ENCODE data around the gene TWNK. TPM values are rescaled to one million over a fixed set of nuclear protein-coding genes. Genes with fewer than 3 reads are reported as not detected.

TWNK gene
- total and polyA plus RNA-seq, 2 donors from 2014 or later = 3.8 to 8.9 TPM

DNA sequence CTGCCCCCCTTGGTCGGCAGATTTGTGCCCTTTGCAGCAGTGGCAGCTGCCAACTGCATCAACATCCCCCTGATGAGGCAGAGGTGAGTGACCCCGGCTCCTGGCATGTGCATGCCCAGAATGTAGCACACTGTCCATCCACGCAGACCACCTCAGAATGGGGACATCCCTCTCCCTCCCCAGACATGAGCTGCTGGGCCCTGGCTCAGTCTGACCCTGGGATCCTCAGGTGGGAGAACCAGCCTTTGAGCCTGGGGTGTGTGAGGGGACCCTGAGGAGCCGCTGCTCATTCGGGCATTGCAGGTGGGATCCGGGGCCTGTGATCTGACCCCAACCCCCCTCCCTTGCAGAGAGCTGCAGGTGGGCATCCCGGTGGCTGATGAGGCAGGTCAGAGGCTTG is 49.4 kb downstream of the TWNK start:
- Histone ChIP-seq H3K36me3 (ENCODE audit: control insufficient read depth in 2 of 3, insufficient read depth in 3 of 3, low read length in 3 of 3) (peaks cover 0 to 27% (median 19%) of the 10 kb centered on the region in 3 donors), H3K4me3 (ENCODE audit: low read length in 3 of 3) (no peak overlapping the region), H3K9me3 (ENCODE audit: control insufficient read depth in 2 of 3, insufficient read depth in 1 of 3, low read length in 3 of 3) (no peaks in the 10 kb centered on the region), H3K4me1 (ENCODE audit: control insufficient read depth in 2 of 3, insufficient read depth in 2 of 3, low read depth in 1 of 3, low read length in 3 of 3) (peaks cover 0 to 12% (median 8%) of the 10 kb centered on the region in 3 donors), H3K27me3 (ENCODE audit: control insufficient read depth, insufficient read depth, low read length) (no peaks in the 10 kb centered on the region), H3K27ac (ENCODE audit: low read depth in 2 of 2, low read length in 2 of 2) (no peak overlapping the region), H3K9ac (ENCODE audit: low read length in 3 of 3) (no peak overlapping the region)
- DNase-seq (peak in 1 of 5 donors; percentile 58), FAIRE-seq (no peak)
- intact Hi-C loops (cut with DNase I) = no loop called here
- TF ChIP-seq, protein P1, sequence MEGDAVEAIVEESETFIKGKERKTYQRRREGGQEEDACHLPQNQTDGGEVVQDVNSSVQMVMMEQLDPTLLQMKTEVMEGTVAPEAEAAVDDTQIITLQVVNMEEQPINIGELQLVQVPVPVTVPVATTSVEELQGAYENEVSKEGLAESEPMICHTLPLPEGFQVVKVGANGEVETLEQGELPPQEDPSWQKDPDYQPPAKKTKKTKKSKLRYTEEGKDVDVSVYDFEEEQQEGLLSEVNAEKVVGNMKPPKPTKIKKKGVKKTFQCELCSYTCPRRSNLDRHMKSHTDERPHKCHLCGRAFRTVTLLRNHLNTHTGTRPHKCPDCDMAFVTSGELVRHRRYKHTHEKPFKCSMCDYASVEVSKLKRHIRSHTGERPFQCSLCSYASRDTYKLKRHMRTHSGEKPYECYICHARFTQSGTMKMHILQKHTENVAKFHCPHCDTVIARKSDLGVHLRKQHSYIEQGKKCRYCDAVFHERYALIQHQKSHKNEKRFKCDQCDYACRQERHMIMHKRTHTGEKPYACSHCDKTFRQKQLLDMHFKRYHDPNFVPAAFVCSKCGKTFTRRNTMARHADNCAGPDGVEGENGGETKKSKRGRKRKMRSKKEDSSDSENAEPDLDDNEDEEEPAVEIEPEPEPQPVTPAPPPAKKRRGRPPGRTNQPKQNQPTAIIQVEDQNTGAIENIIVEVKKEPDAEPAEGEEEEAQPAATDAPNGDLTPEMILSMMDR (IDR thresholded peaks at IDR 0.05; ENCODE audit: borderline replicate concordance, extremely low read depth, insufficient read depth) = no peak

- H3K27ac ChIP-seq (ENCODE audit: low read depth in 2 of 2, low read length in 2 of 2) = no peak overlapping the region
- TF ChIP-seq, protein P1 (IDR thresholded peaks at IDR 0.05; ENCODE audit: borderline replicate concordance, extremely low read depth, insufficient read depth) = no peak
- DNase-seq = peak in 1 of 5 donors; percentile 42
- H3K9ac ChIP-seq (ENCODE audit: low read length in 3 of 3) = no peak overlapping the region
- no peaks in the 10 kb centered on the region for H3K27me3 ChIP-seq (ENCODE audit: control insufficient read depth, insufficient read depth, low read length)
- peaks cover 0 to 27% (median 19%) of the 10 kb centered on the region in 3 donors for H3K36me3 ChIP-seq (ENCODE audit: control insufficient read depth in 2 of 3, insufficient read depth in 3 of 3, low read length in 3 of 3)
- H3K4me1 ChIP-seq (ENCODE audit: control insufficient read depth in 2 of 3, insufficient read depth in 2 of 3, low read depth in 1 of 3, low read length in 3 of 3) = peaks cover 9 to 17% (median 12%) of the 10 kb centered on the region in 3 donors
- intact Hi-C loops (cut with DNase I) = no loop called here
- no peak for FAIRE-seq
- no peaks in the 10 kb centered on the region for H3K9me3 ChIP-seq (ENCODE audit: control insufficient read depth in 2 of 3, insufficient read depth in 1 of 3, low read length in 3 of 3)
- no peak overlapping the region for H3K4me3 ChIP-seq (ENCODE audit: low read length in 3 of 3)
These were observed 51.1 kb downstream of the TWNK start for GRCh38 chr10:101038484-101038883.

- H3K36me3 ChIP-seq (ENCODE audit: control insufficient read depth in 2 of 3, insufficient read depth in 3 of 3, low read length in 3 of 3) = peaks cover 0 to 27% (median 19%) of the 10 kb centered on the region in 3 donors
- FAIRE-seq = no peak
- TF ChIP-seq, protein P1 (IDR thresholded peaks at IDR 0.05; ENCODE audit: borderline replicate concordance, extremely low read depth, insufficient read depth) = no peak
These were observed 52.7 kb downstream of the TWNK start for GRCh38 chr10:101040061-101040460.

GRCh38 chr10:101040851-101041250 is 53.5 kb downstream of the TWNK start:
- peaks cover 9 to 13% (median 11%) of the 10 kb centered on the region in 3 donors for H3K4me1 ChIP-seq (ENCODE audit: control insufficient read depth in 2 of 3, insufficient read depth in 2 of 3, low read depth in 1 of 3, low read length in 3 of 3)
- DNase-seq (peak in 1 of 5 donors; percentile 39), FAIRE-seq (no peak)
- intact Hi-C loops (cut with DNase I) = no loop called here
- H3K36me3 ChIP-seq (ENCODE audit: control insufficient read depth in 2 of 3, insufficient read depth in 3 of 3, low read length in 3 of 3) = peaks cover 0 to 20% (median 14%) of the 10 kb centered on the region in 3 donors
- TF ChIP-seq, protein P1 (IDR thresholded peaks at IDR 0.05; ENCODE audit: borderline replicate concordance, extremely low read depth, insufficient read depth) = no peak
- no peak overlapping the region for H3K4me3 ChIP-seq (ENCODE audit: low read length in 3 of 3)
- H3K9me3 ChIP-seq (ENCODE audit: control insufficient read depth in 2 of 3, insufficient read depth in 1 of 3, low read length in 3 of 3) = no peaks in the 10 kb centered on the region
- no peak overlapping the region for H3K9ac ChIP-seq (ENCODE audit: low read length in 3 of 3)
- H3K27me3 ChIP-seq (ENCODE audit: control insufficient read depth, insufficient read depth, low read length) = no peaks in the 10 kb centered on the region
- H3K27ac ChIP-seq (ENCODE audit: low read depth in 2 of 2, low read length in 2 of 2) = no peak overlapping the region

More at GRCh38 chr10:101040061-101040460, 52.7 kb downstream of the TWNK start:
- H3K27ac ChIP-seq (ENCODE audit: low read depth in 2 of 2, low read length in 2 of 2) = no peak overlapping the region
- DNase-seq = peak in 1 of 5 donors; percentile 7
- H3K4me1 ChIP-seq (ENCODE audit: control insufficient read depth in 2 of 3, insufficient read depth in 2 of 3, low read depth in 1 of 3, low read length in 3 of 3) = peaks cover 9 to 13% (median 11%) of the 10 kb centered on the region in 3 donors
- intact Hi-C loops (cut with DNase I) = no loop called here
- no peaks in the 10 kb centered on the region for H3K27me3 ChIP-seq (ENCODE audit: control insufficient read depth, insufficient read depth, low read length)
- no peak overlapping the region for H3K9ac ChIP-seq (ENCODE audit: low read length in 3 of 3)
- H3K9me3 ChIP-seq (ENCODE audit: control insufficient read depth in 2 of 3, insufficient read depth in 1 of 3, low read length in 3 of 3) = no peaks in the 10 kb centered on the region
- no peak overlapping the region for H3K4me3 ChIP-seq (ENCODE audit: low read length in 3 of 3)
